Neural cell (in vitro differentiated cells): Measurements from ENCODE around the gene GALR1.

Experiments
- CTCF ChIP-seq: fragments of 450-650 bp; IDR thresholded peaks from 2 replicates; pipeline ENCODE4 v1.5.1; 2014; ENCODE audit warnings: antibody characterized with exemption, mild to moderate bottlenecking, moderate library complexity; ENCODE audit not compliant: poor library complexity, severe bottlenecking
- EP300 ChIP-seq: fragments of 450-650 bp; conservative IDR thresholded peaks from 2 replicates; pipeline ENCODE4 v1.6.1; 2014; ENCODE audit warnings: antibody characterized with exemption, mild to moderate bottlenecking, moderate library complexity; ENCODE audit not compliant: poor library complexity, severe bottlenecking
- EZH2 ChIP-seq: fragments of 200-600, 300-800 bp; shearing (Covaris generic), sonication (generic); IDR thresholded peaks from 2 replicates; pipeline ENCODE4 v1.6.1; 2014; ENCODE audit warnings: antibody characterized with exemption, low read length, borderline replicate concordance, mild to moderate bottlenecking; ENCODE audit not compliant: insufficient read depth, poor library complexity, severe bottlenecking
- POLR2AphosphoS5 ChIP-seq: IDR thresholded peaks from 2 replicates; pipeline ENCODE4 v1.6.1; 2012
- REST ChIP-seq: IDR thresholded peaks from 2 replicates; pipeline ENCODE4 v1.6.1; 2012; ENCODE audit warnings: borderline replicate concordance
- SMC3 ChIP-seq: fragments of 450-650 bp; conservative IDR thresholded peaks from 2 replicates; pipeline ENCODE4 v1.6.1; 2014; ENCODE audit warnings: antibody characterized with exemption, mild to moderate bottlenecking, moderate library complexity; ENCODE audit not compliant: poor library complexity
- TAF1 ChIP-seq: IDR thresholded peaks from 2 replicates; pipeline ENCODE4 v1.6.1; 2012; ENCODE audit warnings: low read depth

DNA sequence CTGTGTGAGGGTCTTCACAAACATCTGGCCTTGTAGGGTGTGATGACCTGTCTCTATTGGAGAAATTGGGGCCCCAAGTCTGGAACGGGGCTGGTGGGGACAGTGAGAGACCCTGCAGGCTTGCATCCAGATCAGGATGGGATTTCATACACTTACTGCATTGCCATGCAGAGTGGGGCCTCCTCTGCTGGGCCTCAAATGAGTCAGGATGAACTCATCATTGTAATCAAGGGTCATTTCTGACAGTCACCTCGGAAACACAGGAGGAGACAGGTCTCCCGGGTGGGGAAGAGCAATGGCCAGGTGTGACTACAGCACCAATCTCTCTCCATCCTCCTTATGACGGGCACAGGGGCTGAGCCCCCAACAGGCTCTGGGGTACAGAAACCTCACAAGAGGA is 48.1 kb upstream of the GALR1 start:
- TF ChIP-seq REST (no peak), CTCF (no peak), TAF1 (no peak), EP300 (no peak), EZH2 (no peak), SMC3 (no peak), POLR2AphosphoS5 (no peak)
